Measurements from ENCODE around the gene WDR35. TPM values are rescaled to one million over a fixed set of nuclear protein-coding genes. Genes with fewer than 3 reads are reported as not detected.
A peak's percentile ranks its signal among the peaks of the same experiment; 100 is the strongest.

Gene WDR35
- polyA plus RNA-seq (ENCODE audit: low read depth in 6 of 6), result 1 to 10 TPM in 5 of 6 donors, under 1 TPM in 1; 0.04 to 3.2 (median 2.0) TPM

- Mint-ChIP-seq H3K27ac (peak within 1 kb of the TSS; percentile 93 to 98 (median 96)), H3K4me1 (peaks cover 20 to 24% (median 22%) of the 10 kb centered on the region in 3 donors), H3K9me3 (no peaks in the 10 kb centered on the region), H3K36me3 (peaks cover 0 to 9% of the 10 kb centered on the region in 2 donors), H3K27me3 (peaks cover 8 to 29% (median 14%) of the 10 kb centered on the region in 3 donors), H3K4me3 (peak within 1 kb of the TSS; percentile 91 to 98 (median 94))
- DNase-seq (peak; percentile 90), ATAC-seq (ENCODE audit: low read depth in 2 of 2) (peak; percentile 93)
Measured at GRCh38 chr2:19989667-19990415, at the start of gene WDR35. WDR35 (minus strand) TSS chr2:19990105; CDS start chr2:19990015, 90 bp downstream.

- peaks cover 0 to 1% (median 0%) of the 10 kb centered on the region in 7 donors for H3K9me3 Mint-ChIP-seq
- H3K27ac Mint-ChIP-seq, result peak overlapping the region in 3 of 6 donors; percentile 59 to 69 (median 59)
- DNase-seq, result no peak
- ATAC-seq (ENCODE audit: low read depth in 2 of 2), result no peak
- no peak overlapping the region for H3K4me3 Mint-ChIP-seq
- H3K27me3 Mint-ChIP-seq, result no peaks in the 10 kb centered on the region
- H3K4me1 Mint-ChIP-seq, result peaks cover 43 to 45% (median 44%) of the 10 kb centered on the region in 3 donors
- peaks cover 39% of the 10 kb centered on the region in 2 donors for H3K36me3 Mint-ChIP-seq
Measured at GRCh38 chr2:20037660-20038059, 47.8 kb upstream of the WDR35 start.

DNA sequence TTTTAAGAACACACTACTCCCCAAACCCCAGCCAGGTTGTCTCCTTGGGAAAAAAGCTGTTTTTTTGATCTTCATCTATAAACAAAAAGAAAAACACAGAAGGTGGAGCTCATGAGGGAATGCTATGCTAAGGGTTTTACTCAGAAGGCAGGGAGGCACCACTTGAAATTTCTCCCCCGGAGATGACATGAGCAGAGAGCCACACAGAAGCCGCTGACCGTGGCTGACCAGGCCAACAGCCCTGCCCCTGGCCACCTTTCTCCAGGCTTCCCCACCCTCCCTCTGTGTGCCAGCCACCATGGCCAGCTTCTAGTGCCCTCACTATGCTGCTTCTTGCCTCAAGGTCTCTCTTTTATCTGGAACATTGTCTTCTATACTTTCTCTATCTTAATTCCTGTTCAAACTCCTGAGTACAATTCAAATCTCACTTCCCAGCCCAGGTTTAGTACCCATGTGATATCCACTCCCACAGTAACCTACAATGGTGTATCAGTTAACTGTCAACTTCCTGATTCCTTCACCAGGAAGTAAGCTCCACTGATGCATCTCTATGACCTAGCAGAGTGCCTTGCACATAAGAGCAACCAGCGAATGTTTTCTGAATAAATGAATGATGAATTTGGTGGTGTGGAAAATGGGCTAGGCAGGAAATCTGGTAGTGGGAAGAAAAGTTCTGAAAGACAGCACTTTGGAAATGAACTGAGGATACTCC is 46.2 kb upstream of the WDR35 start:
- peaks cover 0 to 1% (median 0%) of the 10 kb centered on the region in 7 donors for H3K9me3 Mint-ChIP-seq
- H3K27ac Mint-ChIP-seq, result peak overlapping the region; percentile 4 to 83 (median 66)
- H3K4me1 Mint-ChIP-seq, result peaks cover 30 to 33% (median 32%) of the 10 kb centered on the region in 3 donors
- H3K36me3 Mint-ChIP-seq, result peaks cover 47% of the 10 kb centered on the region in 2 donors
- peak; percentile 44 for DNase-seq
- H3K4me3 Mint-ChIP-seq, result peak overlapping the region in 7 of 8 donors; percentile 1 to 48 (median 26)
- H3K27me3 Mint-ChIP-seq, result no peaks in the 10 kb centered on the region
- ATAC-seq (ENCODE audit: low read depth in 2 of 2), result peak; percentile 100

- Mint-ChIP-seq H3K27ac (peak overlapping the region in 2 of 6 donors; percentile 64 to 69), H3K4me3 (no peak overlapping the region), H3K27me3 (no peaks in the 10 kb centered on the region), H3K4me1 (peaks cover 25 to 42% (median 30%) of the 10 kb centered on the region in 3 donors), H3K36me3 (peaks cover 47 to 51% of the 10 kb centered on the region in 2 donors), H3K9me3 (peaks cover 0 to 1% (median 0%) of the 10 kb centered on the region in 7 donors)
- ATAC-seq (ENCODE audit: low read depth in 2 of 2) (no peak), DNase-seq (no peak)
Measured at GRCh38 chr2:20034821-20035220, 44.9 kb upstream of the WDR35 start.

- Mint-ChIP-seq H3K9me3 (peaks cover 0 to 3% (median 0%) of the 10 kb centered on the region in 7 donors), H3K4me3 (no peak overlapping the region), H3K36me3 (peaks cover 53 to 57% of the 10 kb centered on the region in 2 donors), H3K4me1 (peaks cover 25 to 48% (median 30%) of the 10 kb centered on the region in 3 donors), H3K27me3 (no peaks in the 10 kb centered on the region), H3K27ac (peak overlapping the region in 4 of 6 donors; percentile 9 to 64 (median 30))
- DNase-seq (no peak), ATAC-seq (ENCODE audit: low read depth in 2 of 2) (no peak)
Measured at GRCh38 chr2:20034218-20034617, 44.3 kb upstream of the WDR35 start.

- no peak for ATAC-seq (ENCODE audit: low read depth in 2 of 2)
- Mint-ChIP-seq H3K27ac (no peak overlapping the region), H3K9me3 (peaks cover 0 to 3% (median 2%) of the 10 kb centered on the region in 7 donors), H3K4me1 (peaks cover 25 to 46% (median 25%) of the 10 kb centered on the region in 3 donors), H3K27me3 (no peaks in the 10 kb centered on the region), H3K36me3 (peaks cover 58 to 64% of the 10 kb centered on the region in 2 donors), H3K4me3 (no peak overlapping the region)
- DNase-seq, result no peak
Measured at GRCh38 chr2:20033322-20033721, 43.4 kb upstream of the WDR35 start.

GRCh38 chr2:20030224-20030623 is 40.3 kb upstream of the WDR35 start:
- Mint-ChIP-seq H3K9me3 (peaks cover 0 to 3% (median 2%) of the 10 kb centered on the region in 7 donors), H3K36me3 (peaks cover 36 to 44% of the 10 kb centered on the region in 2 donors), H3K4me3 (no peak overlapping the region), H3K4me1 (peaks cover 0 to 18% (median under 1%) of the 10 kb centered on the region in 3 donors), H3K27ac (no peak overlapping the region), H3K27me3 (no peaks in the 10 kb centered on the region)
- DNase-seq (no peak), ATAC-seq (ENCODE audit: low read depth in 2 of 2) (no peak)

DNA sequence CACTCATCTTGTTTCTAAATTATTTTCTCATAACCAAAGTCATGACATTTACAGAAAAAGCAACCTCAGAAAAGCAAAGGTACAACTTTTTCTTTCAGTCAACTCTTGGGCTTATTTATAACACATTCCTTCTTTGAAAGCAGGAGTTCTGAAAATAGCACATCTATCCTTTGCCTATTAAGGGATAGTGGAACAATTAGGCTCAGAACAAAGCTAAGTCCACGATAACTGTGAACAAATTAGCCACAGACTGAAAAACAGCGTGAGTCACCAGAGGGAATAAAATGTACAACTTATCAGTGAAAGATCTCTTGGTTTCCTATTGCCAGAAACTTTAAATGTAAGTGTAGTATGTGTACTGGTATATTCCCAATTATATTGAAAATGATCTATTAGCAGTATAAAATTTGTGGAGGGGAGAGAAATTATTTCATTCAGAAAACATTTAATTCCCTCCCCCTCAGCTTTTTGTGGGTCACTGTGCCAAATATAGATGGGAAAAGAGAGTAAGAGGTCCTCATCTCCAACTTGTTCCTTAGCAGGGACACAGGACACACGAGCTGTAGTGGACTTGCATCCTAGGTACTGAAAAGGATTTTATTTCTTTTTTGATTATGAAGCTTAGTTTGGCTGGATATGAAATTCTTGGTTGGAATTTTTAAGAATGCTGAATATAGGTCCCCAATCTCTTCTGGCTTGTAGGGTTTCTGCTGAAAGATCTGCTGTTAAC is 38.0 kb upstream of the WDR35 start:
- ATAC-seq (ENCODE audit: low read depth in 2 of 2) (no peak), DNase-seq (no peak)
- Mint-ChIP-seq H3K4me3 (no peak overlapping the region), H3K27ac (no peak overlapping the region), H3K9me3 (peaks cover 0 to 3% (median 2%) of the 10 kb centered on the region in 7 donors), H3K4me1 (peaks cover 0 to 16% (median 1%) of the 10 kb centered on the region in 3 donors), H3K36me3 (peaks cover 43 to 50% of the 10 kb centered on the region in 2 donors), H3K27me3 (no peaks in the 10 kb centered on the region)

DNA sequence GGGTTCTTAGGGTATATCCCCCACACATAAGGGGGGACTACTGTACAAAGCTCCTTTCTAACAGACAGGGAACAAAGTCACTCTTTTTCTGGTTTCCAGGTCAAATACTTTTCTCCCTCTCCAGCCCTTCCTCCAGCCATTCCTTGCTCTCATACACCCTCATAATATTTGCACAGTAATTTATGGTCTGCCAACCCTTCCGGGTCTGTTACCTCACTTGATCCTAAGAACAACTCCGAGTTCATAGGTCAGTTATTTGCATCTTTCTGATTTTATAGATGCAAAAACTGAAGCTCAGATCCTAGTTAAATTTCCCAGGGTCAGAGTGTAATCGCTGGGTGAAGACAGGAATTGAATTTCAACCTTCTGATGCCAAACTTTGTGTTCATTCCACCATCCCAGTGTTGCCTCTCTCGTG is 37.4 kb upstream of the WDR35 start:
- Mint-ChIP-seq H3K36me3 (peaks cover 39 to 55% of the 10 kb centered on the region in 2 donors), H3K27me3 (no peaks in the 10 kb centered on the region), H3K4me3 (no peak overlapping the region), H3K27ac (no peak overlapping the region), H3K9me3 (peaks cover under 1 to 7% (median 3%) of the 10 kb centered on the region in 7 donors), H3K4me1 (peaks cover 0 to 16% (median 3%) of the 10 kb centered on the region in 3 donors)
- DNase-seq (no peak), ATAC-seq (ENCODE audit: low read depth in 2 of 2) (no peak)

- peaks cover 8 to 27% (median 16%) of the 10 kb centered on the region in 7 donors for H3K9me3 Mint-ChIP-seq
- no peaks in the 10 kb centered on the region for H3K27me3 Mint-ChIP-seq
- no peak overlapping the region for H3K4me3 Mint-ChIP-seq
- ATAC-seq (ENCODE audit: low read depth in 2 of 2) (no peak), DNase-seq (no peak)
- H3K4me1 Mint-ChIP-seq, result peaks cover 0 to 11% (median 3%) of the 10 kb centered on the region in 3 donors
- peaks cover 42 to 53% of the 10 kb centered on the region in 2 donors for H3K36me3 Mint-ChIP-seq
- H3K27ac Mint-ChIP-seq, result no peak overlapping the region
Measured at GRCh38 chr2:20025065-20025786, 35.3 kb upstream of the WDR35 start.

GRCh38 chr2:20023688-20024087 is 33.8 kb upstream of the WDR35 start:
- DNase-seq (no peak), ATAC-seq (ENCODE audit: low read depth in 2 of 2) (no peak)
- H3K4me1 Mint-ChIP-seq, result peaks cover 0 to 3% (median 0%) of the 10 kb centered on the region in 3 donors
- H3K4me3 Mint-ChIP-seq, result no peak overlapping the region
- peak overlapping the region in 1 of 6 donors; percentile 54 for H3K27ac Mint-ChIP-seq
- no peaks in the 10 kb centered on the region for H3K27me3 Mint-ChIP-seq
- peaks cover 5 to 36% (median 20%) of the 10 kb centered on the region in 7 donors for H3K9me3 Mint-ChIP-seq
- peaks cover 31 to 38% of the 10 kb centered on the region in 2 donors for H3K36me3 Mint-ChIP-seq

DNA sequence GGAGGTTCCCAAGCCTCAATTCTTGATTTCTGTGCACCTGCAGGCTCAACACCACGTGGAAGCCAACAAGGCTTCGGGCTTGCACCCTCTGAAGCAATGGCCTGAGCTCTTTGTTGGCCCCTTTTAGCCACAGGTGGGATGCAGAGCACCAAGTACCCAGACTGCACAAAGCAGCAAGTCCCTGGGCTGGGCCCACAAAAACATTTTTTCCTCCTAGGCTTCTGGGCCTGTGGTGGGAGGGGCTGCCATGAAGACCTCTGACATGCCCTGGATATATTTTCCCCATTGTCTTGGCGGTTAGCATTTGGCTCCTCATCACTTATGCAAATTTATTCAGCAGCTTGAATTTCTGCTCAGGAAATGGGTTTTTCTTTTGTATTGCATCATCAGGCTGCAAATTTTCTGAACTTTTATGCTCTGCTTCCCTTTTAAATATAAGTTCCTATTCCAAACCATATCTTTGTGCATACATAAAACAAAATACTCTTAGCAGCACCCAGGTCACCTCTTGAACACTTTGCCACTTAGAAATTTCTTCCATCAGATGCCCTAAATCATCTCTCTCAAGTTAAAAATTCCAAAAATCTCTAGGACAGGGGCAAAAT is 31.6 kb upstream of the WDR35 start:
- Mint-ChIP-seq H3K4me3 (no peak overlapping the region), H3K27ac (no peak overlapping the region), H3K36me3 (peaks cover 25 to 33% of the 10 kb centered on the region in 2 donors), H3K4me1 (peaks cover 0 to 3% (median 0%) of the 10 kb centered on the region in 3 donors), H3K9me3 (peaks cover 5 to 36% (median 20%) of the 10 kb centered on the region in 7 donors), H3K27me3 (no peaks in the 10 kb centered on the region)
- no peak for ATAC-seq (ENCODE audit: low read depth in 2 of 2)
- no peak for DNase-seq
